ENCODE results near the gene SH3YL1. TPM values are rescaled to one million over a fixed set of nuclear protein-coding genes. Genes with fewer than 3 reads are reported as not detected.

SH3YL1 gene
- total RNA-seq, 1 donor from 2014 or later = 27.3 TPM

DNA sequence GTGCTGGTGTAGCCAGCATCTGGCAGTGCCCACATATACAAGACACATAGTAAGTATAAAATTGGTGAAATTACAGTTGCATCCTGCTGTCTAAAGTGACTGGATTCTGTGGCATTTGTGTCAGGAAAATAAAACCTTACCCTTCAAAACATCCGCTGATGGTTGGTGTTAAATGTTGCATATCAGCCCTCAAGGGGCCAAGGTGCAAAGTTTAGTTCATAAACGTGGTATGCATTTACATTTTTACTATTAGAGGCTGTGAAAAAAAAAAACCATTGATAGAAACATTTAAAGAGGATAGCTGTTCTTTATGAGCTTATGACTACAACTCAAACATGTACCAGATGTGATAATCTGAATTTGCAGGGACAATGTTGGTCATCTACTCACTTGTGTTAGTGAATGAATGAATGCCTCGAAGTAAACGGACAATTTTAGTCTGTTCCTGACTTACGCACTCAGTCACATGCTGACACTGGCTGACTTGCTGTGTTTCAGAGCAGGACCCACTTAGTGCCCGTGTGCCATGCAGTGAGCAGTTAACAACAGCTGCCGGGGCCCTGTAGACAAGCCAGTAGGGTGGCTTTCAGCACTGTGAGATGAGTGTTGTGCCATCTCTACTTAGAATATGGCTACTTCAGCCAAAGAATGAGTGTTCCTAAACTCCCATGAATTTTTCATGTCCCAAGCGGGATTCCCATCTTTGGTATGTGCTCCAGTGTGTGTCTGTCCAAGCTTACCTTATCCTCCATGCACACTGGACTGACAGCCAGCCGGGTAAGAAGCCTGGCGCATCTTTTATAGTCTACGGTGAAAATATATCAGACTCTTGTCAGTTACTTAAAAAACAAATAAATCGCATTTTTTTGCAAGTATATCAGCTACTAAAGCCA lies 18.8 kb upstream of the SH3YL1 start:
- no peak overlapping the region for H3K4me3 ChIP-seq (ENCODE audit: insufficient read depth, low read depth, low read length)
- peaks cover 5% of the 10 kb centered on the region for H3K27me3 ChIP-seq (ENCODE audit: insufficient read depth, low read length)
- no peak overlapping the region for H3K9ac ChIP-seq (ENCODE audit: low read length)
- peak overlapping the region; percentile 12 for H3K27ac Mint-ChIP-seq (ENCODE audit: unreplicated experiment)
- peaks cover 23% of the 10 kb centered on the region for H3K4me1 ChIP-seq (ENCODE audit: insufficient read depth, low read length)
- H3K4me1 Mint-ChIP-seq (ENCODE audit: low read depth, unreplicated experiment) = peaks cover 21% of the 10 kb centered on the region
- FAIRE-seq (no peak), DNase-seq (ENCODE audit: low read depth) (no peak)
- H3K9me3 ChIP-seq (ENCODE audit: insufficient read depth, low read depth, low read length) = no peaks in the 10 kb centered on the region
- peaks cover 14% of the 10 kb centered on the region for H4K20me1 ChIP-seq (ENCODE audit: insufficient read depth, low read length)
- H3K36me3 Mint-ChIP-seq (ENCODE audit: low read depth, unreplicated experiment) = peaks cover 12% of the 10 kb centered on the region
- no peak overlapping the region for H3K27ac ChIP-seq (ENCODE audit: low read depth, low read length)
- H3K9me3 Mint-ChIP-seq (ENCODE audit: unreplicated experiment) = no peaks in the 10 kb centered on the region
- peaks cover 28% of the 10 kb centered on the region for H3K36me3 ChIP-seq (ENCODE audit: insufficient read depth, low read length)
- no peak overlapping the region for H2AFZ ChIP-seq (ENCODE audit: low read depth, low read length)
- no peak overlapping the region for H3K4me3 Mint-ChIP-seq (ENCODE audit: unreplicated experiment)
- peaks cover 3% of the 10 kb centered on the region for H3K79me2 ChIP-seq (ENCODE audit: insufficient read depth, low read length)
- H3K27me3 Mint-ChIP-seq (ENCODE audit: low read depth, unreplicated experiment) = peaks cover 6% of the 10 kb centered on the region
- no peak overlapping the region for H3K4me2 ChIP-seq (ENCODE audit: low read length)
- TF ChIP-seq EZH2 (IDR thresholded peaks at IDR 0.05; ENCODE audit: insufficient read depth, low read length) = no peak
- TF ChIP-seq, protein P1, sequence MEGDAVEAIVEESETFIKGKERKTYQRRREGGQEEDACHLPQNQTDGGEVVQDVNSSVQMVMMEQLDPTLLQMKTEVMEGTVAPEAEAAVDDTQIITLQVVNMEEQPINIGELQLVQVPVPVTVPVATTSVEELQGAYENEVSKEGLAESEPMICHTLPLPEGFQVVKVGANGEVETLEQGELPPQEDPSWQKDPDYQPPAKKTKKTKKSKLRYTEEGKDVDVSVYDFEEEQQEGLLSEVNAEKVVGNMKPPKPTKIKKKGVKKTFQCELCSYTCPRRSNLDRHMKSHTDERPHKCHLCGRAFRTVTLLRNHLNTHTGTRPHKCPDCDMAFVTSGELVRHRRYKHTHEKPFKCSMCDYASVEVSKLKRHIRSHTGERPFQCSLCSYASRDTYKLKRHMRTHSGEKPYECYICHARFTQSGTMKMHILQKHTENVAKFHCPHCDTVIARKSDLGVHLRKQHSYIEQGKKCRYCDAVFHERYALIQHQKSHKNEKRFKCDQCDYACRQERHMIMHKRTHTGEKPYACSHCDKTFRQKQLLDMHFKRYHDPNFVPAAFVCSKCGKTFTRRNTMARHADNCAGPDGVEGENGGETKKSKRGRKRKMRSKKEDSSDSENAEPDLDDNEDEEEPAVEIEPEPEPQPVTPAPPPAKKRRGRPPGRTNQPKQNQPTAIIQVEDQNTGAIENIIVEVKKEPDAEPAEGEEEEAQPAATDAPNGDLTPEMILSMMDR (IDR thresholded peaks at IDR 0.05; ENCODE audit: insufficient read depth, low read depth, low read length) = no peak

DNA sequence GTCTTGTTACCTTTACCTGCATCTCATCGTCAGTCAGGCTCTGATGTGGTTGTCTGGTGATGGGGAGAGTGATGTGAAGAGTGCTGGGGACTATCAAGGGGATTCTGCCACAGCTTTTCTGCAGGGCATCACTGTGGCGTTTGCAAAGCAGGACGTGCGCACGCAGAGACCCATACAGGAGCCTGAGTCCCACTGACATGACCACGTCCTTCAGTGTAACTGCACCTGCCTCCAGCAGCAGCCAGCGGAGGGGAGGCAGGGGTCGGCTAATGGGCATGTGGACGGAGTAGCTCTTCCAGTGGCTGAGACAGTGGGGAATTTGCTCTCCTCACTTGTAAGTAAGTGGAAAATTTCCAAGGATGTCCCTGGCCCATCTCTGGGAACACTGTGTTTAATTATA lies 17.5 kb upstream of the SH3YL1 start:
- DNase-seq (ENCODE audit: low read depth) (no peak), FAIRE-seq (no peak)
- Histone ChIP-seq H2AFZ (ENCODE audit: low read depth, low read length) (no peak overlapping the region), H3K4me1 (ENCODE audit: insufficient read depth, low read length) (peaks cover 23% of the 10 kb centered on the region), H3K36me3 (ENCODE audit: insufficient read depth, low read length) (peaks cover 36% of the 10 kb centered on the region), H4K20me1 (ENCODE audit: insufficient read depth, low read length) (peaks cover 21% of the 10 kb centered on the region), H3K9me3 (ENCODE audit: insufficient read depth, low read depth, low read length) (no peaks in the 10 kb centered on the region), H3K4me2 (ENCODE audit: low read length) (no peak overlapping the region), H3K4me3 (ENCODE audit: insufficient read depth, low read depth, low read length) (no peak overlapping the region), H3K9ac (ENCODE audit: low read length) (no peak overlapping the region), H3K27me3 (ENCODE audit: insufficient read depth, low read length) (no peaks in the 10 kb centered on the region), H3K79me2 (ENCODE audit: insufficient read depth, low read length) (peaks cover 7% of the 10 kb centered on the region), H3K27ac (ENCODE audit: low read depth, low read length) (no peak overlapping the region)
- Mint-ChIP-seq H3K4me3 (ENCODE audit: unreplicated experiment) (no peak overlapping the region), H3K27ac (ENCODE audit: unreplicated experiment) (no peak overlapping the region), H3K27me3 (ENCODE audit: low read depth, unreplicated experiment) (no peaks in the 10 kb centered on the region), H3K4me1 (ENCODE audit: low read depth, unreplicated experiment) (peaks cover 21% of the 10 kb centered on the region), H3K9me3 (ENCODE audit: unreplicated experiment) (no peaks in the 10 kb centered on the region), H3K36me3 (ENCODE audit: low read depth, unreplicated experiment) (peaks cover 16% of the 10 kb centered on the region)
- TF ChIP-seq EZH2 (IDR thresholded peaks at IDR 0.05; ENCODE audit: insufficient read depth, low read length) = no peak
- TF ChIP-seq, protein P1 (IDR thresholded peaks at IDR 0.05; ENCODE audit: insufficient read depth, low read depth, low read length) = no peak

DNA sequence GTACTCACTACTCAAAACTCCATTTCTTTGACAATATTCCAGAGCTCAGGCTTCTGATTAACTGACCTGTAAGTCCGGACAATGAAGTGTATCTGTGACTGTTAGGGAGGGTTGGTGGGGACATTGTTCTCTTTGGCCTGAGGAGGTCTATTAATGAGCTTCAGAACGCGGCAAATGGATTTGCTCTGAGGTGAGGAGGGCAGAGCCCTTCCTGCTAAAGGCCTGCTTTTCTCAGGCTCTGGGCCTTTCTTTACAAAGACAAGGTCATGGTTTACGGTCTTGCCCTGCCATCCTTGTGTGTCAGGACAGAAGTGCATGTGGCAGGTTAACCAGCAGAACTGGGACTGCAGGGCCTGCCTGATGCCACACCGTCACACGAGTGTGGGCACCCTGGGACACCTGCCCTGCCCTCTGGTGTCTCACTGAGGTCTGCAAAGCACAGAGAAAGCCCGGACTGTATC lies 16.8 kb upstream of the SH3YL1 start:
- Histone ChIP-seq H3K9ac (ENCODE audit: low read length) (no peak overlapping the region), H2AFZ (ENCODE audit: low read depth, low read length) (no peak overlapping the region), H3K27ac (ENCODE audit: low read depth, low read length) (no peak overlapping the region), H3K4me1 (ENCODE audit: insufficient read depth, low read length) (peaks cover 18% of the 10 kb centered on the region), H3K9me3 (ENCODE audit: insufficient read depth, low read depth, low read length) (no peaks in the 10 kb centered on the region), H4K20me1 (ENCODE audit: insufficient read depth, low read length) (peaks cover 21% of the 10 kb centered on the region), H3K4me3 (ENCODE audit: insufficient read depth, low read depth, low read length) (no peak overlapping the region), H3K36me3 (ENCODE audit: insufficient read depth, low read length) (peaks cover 40% of the 10 kb centered on the region), H3K4me2 (ENCODE audit: low read length) (no peak overlapping the region), H3K79me2 (ENCODE audit: insufficient read depth, low read length) (peaks cover 14% of the 10 kb centered on the region), H3K27me3 (ENCODE audit: insufficient read depth, low read length) (no peaks in the 10 kb centered on the region)
- no peak overlapping the region for H3K4me3 Mint-ChIP-seq (ENCODE audit: unreplicated experiment)
- no peaks in the 10 kb centered on the region for H3K9me3 Mint-ChIP-seq (ENCODE audit: unreplicated experiment)
- FAIRE-seq (no peak), DNase-seq (ENCODE audit: low read depth) (no peak)
- H3K27me3 Mint-ChIP-seq (ENCODE audit: low read depth, unreplicated experiment) = no peaks in the 10 kb centered on the region
- H3K36me3 Mint-ChIP-seq (ENCODE audit: low read depth, unreplicated experiment) = peaks cover 16% of the 10 kb centered on the region
- peak overlapping the region; percentile 62 for H3K27ac Mint-ChIP-seq (ENCODE audit: unreplicated experiment)
- TF ChIP-seq, protein P1 (IDR thresholded peaks at IDR 0.05; ENCODE audit: insufficient read depth, low read depth, low read length) = no peak
- no peak for TF ChIP-seq EZH2 (IDR thresholded peaks at IDR 0.05; ENCODE audit: insufficient read depth, low read length)
- peaks cover 14% of the 10 kb centered on the region for H3K4me1 Mint-ChIP-seq (ENCODE audit: low read depth, unreplicated experiment)
